ENCODE data around the gene CDC14A. TPM values are rescaled to one million over a fixed set of nuclear protein-coding genes. Genes with fewer than 3 reads are reported as not detected.

Gene CDC14A
- total RNA-seq, 1 donor from 2014 or later, result 5.3 TPM

GRCh38 chr1:100530880-100531487 lies 178.7 kb downstream of the CDC14A start:
- DNase-seq (ENCODE audit: low read depth in 2 of 2), result no peak

GRCh38 chr1:100532645-100533044 lies 180.3 kb downstream of the CDC14A start:
- DNase-seq (ENCODE audit: low read depth in 2 of 2), result no peak

- no peak for DNase-seq (ENCODE audit: low read depth in 2 of 2)
Observed at GRCh38 chr1:100535264-100535663, 183.0 kb downstream of the CDC14A start.

GRCh38 chr1:100536031-100536430 lies 183.7 kb downstream of the CDC14A start:
- no peak for DNase-seq (ENCODE audit: low read depth in 2 of 2)

GRCh38 chr1:100538913-100539835 lies 186.9 kb downstream of the CDC14A start:
- peak in 1 of 2 donors; percentile 44 for DNase-seq (ENCODE audit: low read depth in 2 of 2)

GRCh38 chr1:100539836-100540536 lies 187.7 kb downstream of the CDC14A start:
- DNase-seq (ENCODE audit: low read depth in 2 of 2), result peak; percentile 3 to 54

- no peak for DNase-seq (ENCODE audit: low read depth in 2 of 2)
Observed at GRCh38 chr1:100542285-100542684, 190.0 kb downstream of the CDC14A start.

- DNase-seq (ENCODE audit: low read depth in 2 of 2), result peak in 1 of 2 donors; percentile 17
Observed at GRCh38 chr1:100543640-100544039, 191.3 kb downstream of the CDC14A start.

GRCh38 chr1:100544791-100545190 lies 192.5 kb downstream of the CDC14A start:
- no peak for DNase-seq (ENCODE audit: low read depth in 2 of 2)

- no peak for DNase-seq (ENCODE audit: low read depth in 2 of 2)
Observed at GRCh38 chr1:100545855-100546254, 193.5 kb downstream of the CDC14A start.

GRCh38 chr1:100552031-100552430 lies 199.7 kb downstream of the CDC14A start:
- no peak for DNase-seq (ENCODE audit: low read depth in 2 of 2)

- DNase-seq (ENCODE audit: low read depth in 2 of 2), result no peak
Observed at GRCh38 chr1:100552922-100553321, 200.6 kb downstream of the CDC14A start.

- no peak for DNase-seq (ENCODE audit: low read depth in 2 of 2)
Observed at GRCh38 chr1:100556181-100556580, 203.9 kb downstream of the CDC14A start.

- no peak for DNase-seq (ENCODE audit: low read depth in 2 of 2)
Observed at GRCh38 chr1:100556925-100557605, 204.8 kb downstream of the CDC14A start.

- no peak for DNase-seq (ENCODE audit: low read depth in 2 of 2)
Observed at GRCh38 chr1:100557606-100557953, 205.3 kb downstream of the CDC14A start.

GRCh38 chr1:100565533-100565932 lies 213.2 kb downstream of the CDC14A start:
- DNase-seq (ENCODE audit: low read depth in 2 of 2), result no peak

GRCh38 chr1:100565937-100566699 lies 213.8 kb downstream of the CDC14A start:
- DNase-seq (ENCODE audit: low read depth in 2 of 2), result no peak

- DNase-seq (ENCODE audit: low read depth in 2 of 2), result no peak
Observed at GRCh38 chr1:100567062-100567461, 214.8 kb downstream of the CDC14A start.

Measured in dermis microvascular lymphatic vessel endothelial cell (primary cell).